KMS-11 (cell line): ENCODE data around the gene KLF15.

Experiments
- H2AFZ ChIP-seq: fragments of 200-600 bp; sonication (generic); 2 replicates; pipeline ENCODE4 v1.6.1; 2016; ENCODE audit warnings: antibody characterized with exemption, mixed run types, low read depth
- H3K27ac ChIP-seq: fragments of 200-600 bp; sonication (generic); 2 replicates; pipeline ENCODE4 v1.6.1; 2016; ENCODE audit warnings: mild to moderate bottlenecking, mixed run types
- H3K27me3 ChIP-seq: fragments of 200-600 bp; sonication (generic); 2 replicates; pipeline ENCODE4 v1.6.1; 2017; ENCODE audit warnings: mild to moderate bottlenecking, low read depth, mixed run types, moderate library complexity; ENCODE audit not compliant: insufficient read depth
- H3K36me3 ChIP-seq: fragments of 200-600 bp; sonication (generic); 2 replicates; pipeline ENCODE4 v1.6.1; 2017; ENCODE audit warnings: mild to moderate bottlenecking, mixed run types; ENCODE audit not compliant: insufficient read depth
- H3K4me1 ChIP-seq: fragments of 200-600 bp; sonication (generic); 2 replicates; pipeline ENCODE4 v1.6.1; 2016; ENCODE audit warnings: mild to moderate bottlenecking, low read depth, mixed run types; ENCODE audit not compliant: poor library complexity, severe bottlenecking
- H3K4me2 ChIP-seq: fragments of 200-600 bp; sonication (generic); 2 replicates; pipeline ENCODE4 v1.7.0; 2016; ENCODE audit warnings: mild to moderate bottlenecking, mixed run types
- H3K4me3 ChIP-seq: fragments of 200-600 bp; sonication (generic); IDR thresholded peaks from 2 replicates; pipeline ENCODE4 v1.6.1; 2017; ENCODE audit warnings: low read depth, low read length, mixed read lengths; ENCODE audit not compliant: insufficient read depth
- H3K79me2 ChIP-seq: fragments of 200-600 bp; sonication (generic); 2 replicates; pipeline ENCODE4 v1.6.1; 2016; ENCODE audit warnings: low read depth, mixed run types; ENCODE audit not compliant: insufficient read depth
- H3K9ac ChIP-seq: fragments of 200-600 bp; sonication (generic); 2 replicates; pipeline ENCODE4 v1.6.1; 2016; ENCODE audit warnings: mild to moderate bottlenecking, mixed run types
- H4K20me1 ChIP-seq: fragments of 200-600 bp; sonication (generic); 2 replicates; pipeline ENCODE4 v1.6.1; 2016; ENCODE audit warnings: mild to moderate bottlenecking, mixed run types; ENCODE audit not compliant: insufficient read depth
- CTCF ChIP-seq: fragments of 200-600 bp; sonication (generic); conservative IDR thresholded peaks from 2 replicates; pipeline ENCODE4 v1.6.1; 2017; ENCODE audit warnings: low read depth, mild to moderate bottlenecking, antibody characterized with exemption, low read length, moderate library complexity, mixed read lengths

The KLF15 gene

GRCh38 chr3:126394179-126394976, 37.2 kb upstream of the KLF15 start, which contains the start of gene CFAP100:
Gene CFAP100, plus strand, starts transcription at chr3:126394909. Its CDS starts 1,092 bp downstream, at chr3:126396001.
- TF ChIP-seq CTCF: no peak
- H3K27ac ChIP-seq: no peak within 1 kb of the TSS
- H3K4me3 ChIP-seq: no peak within 1 kb of the TSS
- H3K9ac ChIP-seq: no peak within 1 kb of the TSS
- H2AFZ ChIP-seq: no peak within 1 kb of the TSS
- H3K4me2 ChIP-seq: no peak within 1 kb of the TSS
- no peaks in the 10 kb centered on the region for H3K27me3 ChIP-seq
- H3K79me2 ChIP-seq: no peaks in the 10 kb centered on the region
- no peaks in the 10 kb centered on the region for H4K20me1 ChIP-seq
- H3K36me3 ChIP-seq: no peaks in the 10 kb centered on the region
- no peaks in the 10 kb centered on the region for H3K4me1 ChIP-seq

DNA sequence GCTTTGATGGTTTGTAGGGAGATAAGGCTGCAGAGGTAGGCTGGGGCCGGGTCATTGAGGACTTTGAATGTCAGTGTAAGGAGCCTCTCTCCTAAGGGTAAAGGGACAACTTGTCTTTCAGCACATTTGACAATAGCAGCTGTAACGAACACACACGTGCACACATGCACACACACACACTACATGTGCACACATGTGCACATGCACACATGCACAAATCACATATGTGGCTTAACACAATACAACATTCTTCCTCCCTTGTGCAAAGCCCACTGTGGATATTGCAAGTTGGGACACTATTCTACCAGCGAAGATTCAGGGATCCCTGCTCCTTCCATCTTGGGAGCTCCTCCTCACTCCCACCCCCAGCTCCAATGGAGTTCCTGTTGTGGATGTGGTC, 36.4 kb upstream of the KLF15 start:
- Histone ChIP-seq H3K79me2 (no peaks in the 10 kb centered on the region), H2AFZ (no peak overlapping the region), H3K4me3 (no peak overlapping the region), H3K9ac (no peak overlapping the region), H3K4me1 (no peaks in the 10 kb centered on the region), H3K4me2 (no peak overlapping the region), H3K27me3 (no peaks in the 10 kb centered on the region), H3K27ac (no peak overlapping the region), H3K36me3 (no peaks in the 10 kb centered on the region), H4K20me1 (no peaks in the 10 kb centered on the region)
- no peak for TF ChIP-seq CTCF

DNA sequence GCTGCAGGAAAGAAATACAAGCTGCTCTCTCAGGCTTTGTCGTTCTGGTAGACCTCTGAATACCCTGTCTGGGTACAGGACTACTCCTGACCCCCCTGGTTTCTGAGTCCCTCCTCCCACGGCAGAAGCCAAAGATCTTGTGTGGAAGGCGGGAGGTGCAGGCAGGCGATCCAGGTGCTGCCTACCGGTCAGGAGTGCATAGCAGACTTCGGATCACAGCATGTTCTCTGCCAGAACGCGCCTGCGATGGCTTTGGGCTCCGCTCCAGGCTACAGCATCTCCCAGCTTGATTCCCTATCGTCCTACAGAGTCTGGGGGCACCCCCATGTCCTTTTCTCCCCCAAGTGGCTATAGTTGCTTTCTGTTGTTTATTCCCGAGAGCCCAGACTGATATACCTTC, 35.0 kb upstream of the KLF15 start:
- TF ChIP-seq CTCF: no peak
- no peaks in the 10 kb centered on the region for H3K4me1 ChIP-seq
- no peaks in the 10 kb centered on the region for H3K27me3 ChIP-seq
- H3K9ac ChIP-seq: no peak overlapping the region
- no peak overlapping the region for H3K4me2 ChIP-seq
- H3K4me3 ChIP-seq: no peak overlapping the region
- no peak overlapping the region for H3K27ac ChIP-seq
- no peaks in the 10 kb centered on the region for H3K79me2 ChIP-seq
- no peaks in the 10 kb centered on the region for H4K20me1 ChIP-seq
- no peak overlapping the region for H2AFZ ChIP-seq
- H3K36me3 ChIP-seq: no peaks in the 10 kb centered on the region

DNA sequence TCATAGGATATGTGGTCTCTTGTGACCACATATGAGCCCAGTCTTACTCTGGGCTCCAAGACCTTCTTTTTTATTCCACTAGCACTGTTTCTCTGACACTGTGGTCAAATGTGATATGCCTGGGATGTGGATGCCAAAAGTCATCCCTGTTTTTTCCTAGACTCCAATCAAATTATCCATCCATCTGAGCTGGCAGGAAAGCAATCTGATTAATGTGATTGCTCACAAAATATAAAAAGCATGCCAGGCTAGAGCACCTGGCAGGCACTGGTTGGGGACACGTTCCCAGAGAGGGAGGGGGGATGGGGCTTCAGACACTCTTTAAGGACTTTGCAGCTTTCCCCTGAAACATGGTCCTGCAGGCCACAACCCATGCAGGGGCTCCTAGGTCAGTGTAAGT, 34.4 kb upstream of the KLF15 start:
- Histone ChIP-seq H3K36me3 (no peaks in the 10 kb centered on the region), H3K9ac (no peak overlapping the region), H3K79me2 (no peaks in the 10 kb centered on the region), H3K4me3 (no peak overlapping the region), H4K20me1 (no peaks in the 10 kb centered on the region), H2AFZ (no peak overlapping the region), H3K4me2 (no peak overlapping the region), H3K4me1 (no peaks in the 10 kb centered on the region), H3K27ac (no peak overlapping the region), H3K27me3 (no peaks in the 10 kb centered on the region)
- no peak for TF ChIP-seq CTCF
